ENCODE data around the gene ICA1.

ICA1 gene

GRCh38 chr7:8226501-8226900 lies 35.5 kb downstream of the ICA1 start:
- DNase-seq: no peak

- no peak for DNase-seq
Observed at GRCh38 chr7:8221567-8221966, 40.4 kb downstream of the ICA1 start.

- DNase-seq: no peak
Observed at GRCh38 chr7:8221101-8221495, 40.9 kb downstream of the ICA1 start.

- no peak for DNase-seq
Observed at GRCh38 chr7:8220376-8221100, 41.4 kb downstream of the ICA1 start.

GRCh38 chr7:8217200-8218068 lies 44.5 kb downstream of the ICA1 start:
- DNase-seq: no peak

GRCh38 chr7:8216334-8216690 lies 45.7 kb downstream of the ICA1 start:
- DNase-seq: no peak

- DNase-seq: no peak
Observed at GRCh38 chr7:8215648-8216333, 46.2 kb downstream of the ICA1 start.

- no peak for DNase-seq
Observed at GRCh38 chr7:8214244-8214824, 47.6 kb downstream of the ICA1 start.

GRCh38 chr7:8213381-8213780 lies 48.6 kb downstream of the ICA1 start:
- DNase-seq: no peak

- no peak for DNase-seq
Observed at GRCh38 chr7:8212638-8213037, 49.3 kb downstream of the ICA1 start.

- no peak for DNase-seq
Observed at GRCh38 chr7:8211725-8212096, 50.3 kb downstream of the ICA1 start.

GRCh38 chr7:8210845-8211724 lies 50.9 kb downstream of the ICA1 start:
- no peak for DNase-seq

GRCh38 chr7:8209353-8209752 lies 52.6 kb downstream of the ICA1 start:
- no peak for DNase-seq

GRCh38 chr7:8208816-8209215 lies 53.2 kb downstream of the ICA1 start:
- DNase-seq: no peak

- DNase-seq: no peak
Observed at GRCh38 chr7:8206956-8207355, 55.0 kb downstream of the ICA1 start.

GRCh38 chr7:8205537-8205936 lies 56.4 kb downstream of the ICA1 start:
- no peak for DNase-seq

GRCh38 chr7:8205031-8205387 lies 57.0 kb downstream of the ICA1 start:
- no peak for DNase-seq

GRCh38 chr7:8204339-8205030 lies 57.5 kb downstream of the ICA1 start:
- DNase-seq: no peak

- DNase-seq: no peak
Observed at GRCh38 chr7:8201846-8202441, 60.0 kb downstream of the ICA1 start.

- no peak for DNase-seq
Observed at GRCh38 chr7:8200717-8201116, 61.2 kb downstream of the ICA1 start.

GRCh38 chr7:8200316-8200715 lies 61.7 kb downstream of the ICA1 start:
- no peak for DNase-seq

Data from activated CD4-positive, alpha-beta T cell treated with anti-CD3 and anti-CD28 coated beads for 48 hours (primary cell).